Activated naive CD4-positive, alpha-beta T cell treated with anti-CD3 and anti-CD28 coated beads, Interleukin-2, amount 50 U/mL, for 16 hours (primary cell): ENCODE measurements around the gene MEOX2.

Experiments
- DNase-seq: peaks from one replicate; pipeline ENCODE4 v3.0.0-alpha.2; 2020

The MEOX2 gene

GRCh38 chr7:15686295-15686956 lies at the start of gene MEOX2:
Gene MEOX2, minus strand, starts transcription at chr7:15686683. Its CDS starts 281 bp downstream, at chr7:15686402.
- no peak for DNase-seq

DNA sequence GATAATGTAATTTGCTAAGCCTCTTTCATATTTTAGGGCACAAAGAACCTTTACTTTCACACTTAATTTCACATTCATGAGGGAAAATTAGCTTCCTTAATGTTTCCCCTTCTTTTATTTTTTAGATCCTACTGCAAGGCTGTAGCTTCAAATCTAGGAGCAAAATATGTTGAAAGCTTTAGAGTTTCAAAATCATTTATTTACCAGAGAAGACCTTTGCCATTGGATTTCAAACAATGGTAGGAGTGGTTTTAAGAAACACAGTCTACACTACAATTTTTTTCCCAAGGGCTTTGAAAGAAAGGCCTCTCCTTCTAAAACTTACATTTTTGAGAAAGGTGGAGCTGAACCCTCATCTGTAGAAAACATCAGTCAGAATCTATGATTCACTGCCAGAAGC lies 43.3 kb upstream of the MEOX2 start:
- no peak for DNase-seq

DNA sequence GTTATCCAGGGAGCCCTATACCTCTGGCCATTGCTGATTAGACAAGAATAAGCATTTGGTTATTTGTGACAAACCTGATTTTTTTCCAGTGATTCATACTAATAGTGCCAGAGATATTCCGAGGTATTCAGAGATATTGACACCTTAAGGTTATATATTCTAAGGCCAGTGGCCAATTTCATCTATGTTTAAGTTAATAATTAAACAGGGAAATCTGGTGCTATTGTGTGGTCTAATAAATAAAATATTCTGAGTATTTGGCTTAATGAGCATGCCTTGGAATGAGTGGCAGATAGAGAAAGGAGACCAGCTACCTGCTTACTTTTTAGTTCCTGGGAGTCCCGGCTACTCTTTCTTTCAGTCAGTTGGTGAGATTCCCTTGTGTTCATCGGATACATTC lies 38.6 kb upstream of the MEOX2 start:
- no peak for DNase-seq

DNA sequence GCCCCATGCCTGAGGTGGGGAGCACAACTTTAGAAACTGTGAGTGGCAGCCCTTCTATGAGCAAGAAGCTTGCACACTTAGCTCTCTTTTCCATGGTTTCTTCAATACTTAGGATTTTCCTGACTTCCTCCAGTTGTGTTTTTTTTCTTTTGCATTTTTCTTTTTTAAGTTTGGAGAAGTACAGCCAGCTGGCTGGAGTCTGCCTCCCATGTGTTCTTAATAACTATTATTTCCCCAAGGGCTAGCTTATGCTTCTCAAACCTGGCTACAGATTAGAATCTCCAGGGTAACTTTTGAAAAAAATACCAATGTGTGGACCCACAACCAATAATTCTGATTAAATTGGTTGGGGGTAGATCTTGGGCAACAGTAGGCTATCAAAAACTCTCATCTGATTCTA lies 37.4 kb upstream of the MEOX2 start:
- no peak for DNase-seq

- DNase-seq, result no peak
These were observed 34.5 kb upstream of the MEOX2 start for GRCh38 chr7:15720849-15721471.

DNA sequence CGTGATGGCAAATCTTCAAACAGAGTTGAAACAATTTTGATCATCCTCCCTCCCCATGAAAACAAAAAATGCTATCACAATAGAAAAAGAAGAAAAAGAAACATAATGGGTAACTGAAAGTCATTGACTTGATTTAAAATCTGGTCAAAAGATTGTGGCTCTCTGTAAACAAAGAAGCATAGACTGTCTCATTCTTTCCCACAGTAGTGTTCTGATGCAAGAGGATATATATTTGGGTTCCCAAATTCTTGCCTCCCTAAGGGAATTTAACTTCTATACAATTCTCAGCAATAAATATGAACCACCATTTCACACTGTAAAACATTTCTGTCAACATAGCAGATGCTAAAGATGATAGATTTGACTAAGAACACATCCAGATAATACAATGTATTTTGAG lies 32.8 kb upstream of the MEOX2 start:
- DNase-seq, result no peak

DNA sequence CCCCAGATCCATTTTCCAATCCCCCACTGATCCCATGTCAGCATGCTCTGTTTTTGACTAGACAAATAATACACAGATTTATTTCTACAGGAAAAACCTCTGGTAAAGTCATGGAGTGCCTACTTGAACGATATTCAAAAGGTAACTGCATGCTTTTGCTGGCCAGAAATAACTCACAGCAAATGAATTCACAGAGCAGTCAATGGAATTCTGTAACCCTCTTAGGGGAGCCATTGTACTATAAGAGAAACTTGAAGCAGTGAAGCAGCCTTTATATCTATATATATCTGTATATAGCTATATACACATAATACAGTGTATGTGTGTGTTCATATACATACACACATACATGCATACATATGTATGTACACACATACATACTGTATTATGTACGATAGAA lies 29.0 kb upstream of the MEOX2 start:
- DNase-seq, result no peak

- no peak for DNase-seq
These were observed 23.5 kb upstream of the MEOX2 start for GRCh38 chr7:15709978-15710377.

- DNase-seq, result no peak
These were observed 21.1 kb upstream of the MEOX2 start for GRCh38 chr7:15707570-15707969.

GRCh38 chr7:15703732-15704131 lies 17.2 kb upstream of the MEOX2 start:
- no peak for DNase-seq

- DNase-seq, result no peak
These were observed 6.1 kb upstream of the MEOX2 start for GRCh38 chr7:15692501-15693020.

GRCh38 chr7:15688911-15689310 lies 2.4 kb upstream of the MEOX2 start:
- no peak for DNase-seq

GRCh38 chr7:15688279-15688626 lies 1.8 kb upstream of the MEOX2 start:
- DNase-seq, result no peak

- DNase-seq, result no peak
These were observed 1.2 kb upstream of the MEOX2 start for GRCh38 chr7:15687546-15688278.

GRCh38 chr7:15686957-15687545 lies 568 bp upstream of the MEOX2 start:
- DNase-seq, result no peak

DNA sequence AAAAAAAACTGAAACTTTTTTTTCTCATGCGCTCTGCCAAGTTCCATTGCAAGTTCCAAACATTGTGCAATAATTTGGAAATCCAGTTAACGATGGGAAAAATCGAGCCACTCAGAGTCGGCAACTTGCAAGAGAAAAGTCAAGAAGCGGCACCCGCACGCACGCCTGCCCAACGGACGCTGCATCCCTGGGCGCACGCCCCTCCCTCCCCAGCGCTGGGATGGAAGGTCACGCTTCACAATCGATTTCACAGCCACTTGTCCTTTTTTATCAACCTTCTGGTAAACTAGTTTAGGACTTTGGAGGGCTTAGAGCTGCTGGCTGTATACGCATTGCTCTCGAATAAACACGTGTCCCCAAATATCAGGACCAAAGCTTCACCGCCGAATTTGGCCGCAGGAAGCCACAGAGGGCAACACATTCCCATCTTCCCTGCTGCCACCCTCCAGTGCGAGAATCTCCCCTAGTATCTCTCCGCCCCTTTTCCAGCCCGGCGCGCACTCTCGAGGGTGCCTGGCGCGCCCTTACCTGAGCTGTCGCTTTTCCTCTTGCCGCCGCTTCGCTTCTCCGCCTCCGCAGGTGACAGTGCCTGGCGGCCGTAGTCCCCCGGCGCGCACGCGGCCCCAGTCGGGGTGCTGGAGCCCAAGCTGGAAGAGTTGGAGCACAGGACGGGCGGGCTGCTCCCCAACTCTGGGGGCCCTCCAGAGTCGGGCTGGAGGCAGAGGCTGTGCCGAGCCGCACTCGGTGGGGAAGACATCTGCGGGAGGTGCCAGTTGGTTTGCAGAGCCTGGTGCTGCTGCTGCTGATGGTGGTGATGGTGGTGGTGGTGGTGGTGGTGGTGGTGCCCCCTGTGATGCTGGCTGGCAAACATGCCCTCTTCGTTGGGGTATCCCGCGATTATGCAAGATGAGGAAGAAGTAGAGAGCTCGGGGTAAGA lies 857 bp downstream of the MEOX2 start:
- no peak for DNase-seq

- no peak for DNase-seq
These were observed 1.6 kb downstream of the MEOX2 start for GRCh38 chr7:15684871-15685270.

GRCh38 chr7:15684111-15684800 lies 2.2 kb downstream of the MEOX2 start:
- DNase-seq, result no peak

- DNase-seq, result no peak
These were observed 3.7 kb downstream of the MEOX2 start for GRCh38 chr7:15682751-15683245.

- no peak for DNase-seq
These were observed 4.4 kb downstream of the MEOX2 start for GRCh38 chr7:15682111-15682510.

DNA sequence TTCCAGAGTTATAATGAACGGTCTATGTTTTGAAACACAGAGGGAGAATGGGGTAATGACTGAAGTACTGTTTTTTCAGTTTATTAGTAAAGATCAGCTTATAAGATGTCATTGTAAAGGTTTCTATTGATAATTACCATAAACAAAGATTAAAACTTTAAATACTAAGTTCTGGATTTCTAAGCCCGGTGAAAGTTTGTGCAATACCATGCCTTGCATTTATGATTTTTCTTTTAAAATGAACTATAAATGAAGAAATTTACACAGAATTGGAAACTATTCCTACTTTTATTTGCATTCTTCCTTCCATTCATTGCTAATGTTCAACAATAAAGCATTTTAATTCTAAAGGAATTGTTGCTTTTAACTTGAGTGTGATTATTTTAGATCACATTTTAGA lies 4.9 kb downstream of the MEOX2 start:
- DNase-seq, result no peak

DNA sequence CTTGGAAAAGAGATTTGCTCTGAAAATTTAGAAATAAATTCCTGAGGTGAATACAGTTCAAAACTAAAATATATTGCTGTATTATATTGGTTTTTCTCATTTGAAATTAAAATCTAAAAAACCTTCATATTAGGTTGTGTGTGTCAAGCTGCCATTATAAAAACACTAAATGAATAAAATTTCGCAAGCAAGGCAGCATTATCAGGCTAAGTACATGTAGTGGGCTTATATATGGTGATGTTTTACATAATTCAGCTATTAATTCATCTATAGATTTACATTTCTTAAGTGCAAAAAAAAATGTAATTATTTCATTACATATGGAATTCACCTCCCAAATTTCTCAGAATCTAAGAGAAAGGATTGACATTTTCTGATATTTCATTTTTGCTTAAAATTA lies 5.3 kb downstream of the MEOX2 start:
- DNase-seq, result no peak
